ENCODE results near the gene RUFY1.
"Not testable (repeated sequence)": the region's sequence is repeated elsewhere in the genome, so short reads cannot be mapped to it uniquely, and the experiment has no call there.

The RUFY1 gene

DNA sequence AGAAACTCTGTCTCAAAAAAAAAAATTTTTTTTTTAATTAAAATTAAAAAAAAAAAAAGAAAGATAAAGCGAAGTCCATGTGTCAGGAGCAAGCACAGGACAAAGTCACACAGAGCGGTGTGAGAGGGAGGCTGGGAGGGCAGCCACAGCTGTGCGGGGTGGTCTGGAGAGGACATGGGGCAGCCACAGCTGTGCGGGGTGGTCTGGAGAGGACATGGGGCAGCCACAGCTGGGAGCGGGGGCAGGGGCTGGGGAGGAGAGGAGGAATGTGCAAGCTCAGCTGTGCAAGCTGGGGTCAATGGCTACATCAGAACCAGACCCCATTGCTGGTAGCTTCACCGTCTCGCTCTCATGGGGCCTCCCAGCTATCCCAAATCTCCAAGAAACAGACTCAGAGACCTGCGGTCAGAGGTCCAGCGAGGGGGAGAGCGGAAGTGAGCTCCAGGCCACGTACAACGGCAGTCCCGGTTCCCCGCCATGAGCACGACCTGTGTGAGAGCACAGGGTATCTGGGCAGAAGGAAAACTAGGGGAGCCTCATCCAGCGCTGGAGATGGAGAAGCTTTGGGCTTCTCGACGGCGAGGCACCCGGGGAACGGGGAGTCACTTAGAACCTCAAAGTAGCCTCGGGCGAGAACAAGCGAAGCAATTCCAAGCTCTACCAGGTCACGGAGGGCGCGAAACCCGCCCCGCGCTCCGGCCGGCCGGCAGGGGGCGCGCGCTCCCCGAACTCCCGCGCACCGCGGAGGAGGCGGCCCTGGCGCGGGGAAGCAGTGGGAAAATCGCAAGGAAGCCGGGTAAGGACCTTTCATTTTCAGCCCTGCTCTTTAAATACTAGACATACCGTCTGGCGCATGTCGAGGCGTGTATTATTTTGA, 107.2 kb downstream of the RUFY1 start:
- H3K4me3 ChIP-seq (ENCODE audit: insufficient read depth, low read depth, low read length, poor library complexity, severe bottlenecking); H3K27me3 ChIP-seq (replicated peaks; ENCODE audit: control insufficient read depth, insufficient read depth, low read length, poor library complexity, severe bottlenecking); H3K4me1 ChIP-seq (ENCODE audit: control insufficient read depth, insufficient read depth, low read length, poor library complexity, severe bottlenecking); H3K36me3 ChIP-seq (ENCODE audit: control insufficient read depth, insufficient read depth, low read length); H3K27ac ChIP-seq (ENCODE audit: insufficient read depth, low read length, poor library complexity, severe bottlenecking); DNase-seq; H3K9me3 ChIP-seq (ENCODE audit: control insufficient read depth, low read length): not testable (repeated sequence)

GRCh38 chr5:179658179-179658856, 108.0 kb downstream of the RUFY1 start:
- not testable (repeated sequence) for DNase-seq; H3K4me1 ChIP-seq (ENCODE audit: control insufficient read depth, insufficient read depth, low read length, poor library complexity, severe bottlenecking); H3K9me3 ChIP-seq (ENCODE audit: control insufficient read depth, low read length); H3K27me3 ChIP-seq (replicated peaks; ENCODE audit: control insufficient read depth, insufficient read depth, low read length, poor library complexity, severe bottlenecking); H3K36me3 ChIP-seq (ENCODE audit: control insufficient read depth, insufficient read depth, low read length); H3K27ac ChIP-seq (ENCODE audit: insufficient read depth, low read length, poor library complexity, severe bottlenecking)
- peak overlapping the region; percentile 35 for H3K4me3 ChIP-seq (ENCODE audit: insufficient read depth, low read depth, low read length, poor library complexity, severe bottlenecking)
